Kidney tubule cell (primary cell): Measurements from ENCODE around the gene LMNTD2.

ENCODE experiments used
- DNase-seq: peaks from one replicate; pipeline ENCODE4 v3.0.0-alpha.2; 2018; ENCODE audit warnings: low spot score

Gene LMNTD2

DNA sequence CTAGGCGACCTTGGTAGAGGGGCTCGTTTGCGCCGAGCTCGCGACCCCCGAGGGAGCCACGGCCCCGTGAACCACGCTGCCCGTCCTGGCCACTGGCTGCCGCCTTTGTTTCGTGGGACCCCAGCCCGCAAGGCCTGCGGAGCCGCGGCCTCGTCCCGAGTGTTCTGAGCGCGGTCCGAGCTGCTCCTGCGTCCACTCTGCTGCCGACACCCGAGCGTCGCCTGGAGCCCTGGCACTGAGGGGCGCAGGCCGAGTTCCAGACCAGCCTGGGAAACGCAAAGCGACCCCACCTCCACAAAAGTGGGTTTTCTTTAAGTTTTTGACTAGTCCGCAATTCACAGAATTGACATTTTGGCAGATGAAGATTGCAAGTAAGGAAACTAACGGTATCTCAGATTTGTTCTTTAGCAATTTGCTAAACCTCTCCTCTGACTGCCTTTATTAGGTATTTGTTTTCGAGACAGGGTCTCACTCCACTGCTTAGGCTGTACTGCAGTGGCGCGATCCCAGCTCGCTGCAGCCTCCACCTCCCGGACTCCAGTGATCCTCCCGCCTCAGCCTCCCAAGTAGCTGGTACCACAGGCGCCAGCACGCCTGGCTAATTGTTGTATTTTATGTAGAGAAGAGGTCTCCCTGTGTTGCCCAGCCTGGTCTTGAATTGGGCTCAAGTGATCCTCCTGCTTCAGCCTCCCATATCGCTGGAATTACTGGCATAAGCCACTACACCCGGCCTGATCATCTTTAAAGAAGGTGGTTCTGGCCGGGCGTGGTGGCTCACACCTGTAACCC is 52.6 kb downstream of the LMNTD2 start:
- no peak for DNase-seq

DNA sequence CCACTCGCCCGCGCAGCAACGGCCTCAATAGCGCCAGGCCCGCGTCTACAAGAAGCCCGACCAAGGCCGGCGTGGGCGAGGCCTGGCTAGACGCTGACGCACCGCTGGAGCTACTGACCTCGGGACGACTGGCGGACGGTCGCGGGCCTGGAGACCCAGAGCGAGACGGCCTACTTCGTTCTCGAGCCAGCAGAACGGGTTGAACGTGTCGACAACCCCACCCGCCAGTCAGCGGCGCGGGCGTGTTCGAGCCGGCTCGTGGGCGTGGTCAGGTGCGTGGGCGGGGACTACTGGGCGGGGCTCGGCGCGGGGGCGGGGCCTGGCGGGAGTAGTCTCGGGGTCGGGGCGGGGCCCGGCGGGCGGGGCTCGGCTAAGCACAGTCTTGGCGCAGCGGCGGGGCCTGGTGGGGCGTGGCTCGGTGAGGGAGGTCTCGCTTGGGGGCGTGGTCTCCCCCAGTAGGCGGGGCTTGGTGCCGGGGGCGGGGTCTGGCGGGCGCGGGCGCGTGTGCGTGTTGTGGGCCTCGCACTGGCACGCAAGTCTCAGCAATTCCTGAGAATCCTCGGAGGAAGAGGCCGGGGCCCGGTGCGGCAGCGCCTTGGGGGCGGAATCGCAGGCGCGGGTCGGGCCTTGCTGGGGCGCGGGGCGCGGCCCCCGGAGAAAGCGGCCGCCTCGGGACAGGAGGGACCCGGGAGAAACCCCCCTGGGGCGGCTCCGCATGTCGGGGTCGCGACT is 53.4 kb downstream of the LMNTD2 start, which contains the start of gene RNH1:
TSS of gene RNH1 (minus strand) at position 248 of the 732 bp plus-strand sequence. CDS start 5,080 bp downstream, outside the sequence.
- DNase-seq: peak; percentile 94

DNA sequence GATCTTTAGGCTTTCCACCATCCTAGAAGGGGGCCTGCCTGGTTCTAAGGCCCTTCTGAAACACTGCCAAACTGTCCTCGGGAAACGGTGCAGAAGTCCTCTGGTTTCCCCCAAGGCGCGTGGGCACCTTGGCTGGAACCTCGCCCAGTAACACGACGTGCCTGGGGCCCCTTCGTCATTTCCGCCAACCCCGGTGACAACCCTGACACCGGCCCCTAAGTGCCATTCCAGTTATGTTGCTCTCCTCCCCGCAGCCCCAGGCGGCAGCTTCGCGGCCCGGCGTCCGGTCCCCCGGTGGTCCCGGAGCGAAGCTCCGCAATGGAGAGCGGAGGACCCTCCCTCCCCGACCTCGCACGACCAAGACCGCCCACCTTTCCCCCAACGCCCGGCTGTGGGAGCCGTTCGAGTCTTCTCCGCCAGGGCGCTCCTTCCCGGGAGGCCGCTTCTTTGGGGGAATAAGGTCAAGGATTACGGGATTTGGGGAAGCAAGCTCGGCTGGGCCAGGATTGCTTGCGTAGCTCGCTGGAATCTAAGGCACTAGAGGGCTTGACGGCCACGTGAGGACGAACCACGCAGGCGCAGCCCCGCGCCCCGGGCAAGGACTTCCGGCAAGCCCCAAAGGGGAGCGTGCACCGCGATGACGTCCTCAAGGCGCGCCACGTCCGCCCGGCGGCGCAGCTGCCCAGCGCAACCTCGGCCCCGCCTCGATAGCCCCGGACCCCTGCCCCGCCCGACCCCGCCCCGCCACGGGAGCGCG is 54.1 kb downstream of the LMNTD2 start:
- DNase-seq: peak; percentile 97

DNA sequence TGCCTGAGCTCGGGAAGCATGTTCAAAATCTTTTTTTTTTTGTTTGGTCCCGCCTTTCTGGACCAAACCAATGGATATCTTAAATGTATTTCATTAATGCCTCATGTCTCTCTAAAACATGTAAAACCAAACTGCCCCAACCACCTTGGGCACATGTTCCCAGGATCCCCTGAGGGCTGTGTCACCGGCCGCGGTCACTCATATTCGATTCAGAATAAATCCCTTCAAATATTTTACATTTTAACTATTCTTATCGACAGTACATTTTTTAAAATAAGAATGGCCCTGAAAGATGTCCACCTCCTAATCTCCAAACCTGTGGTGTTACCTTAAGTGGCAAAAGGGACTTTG is 55.6 kb downstream of the LMNTD2 start:
- no peak for DNase-seq
